Measurements from ENCODE around the gene CBX7. TPM values are rescaled to one million over a fixed set of nuclear protein-coding genes. Genes with fewer than 3 reads are reported as not detected.

Gene CBX7
- total and polyA plus RNA-seq, 2 experiments from 2014 or later = 2.5 to 10.4 TPM

- Histone ChIP-seq H3K27me3 (replicated peaks; ENCODE audit: insufficient read depth) (no peaks in the 10 kb centered on the region), H3K4me2 (ENCODE audit: unreplicated experiment) (peak overlapping the region; percentile 8), H3K9me2 (ENCODE audit: insufficient read depth) (no peaks in the 10 kb centered on the region), H2AFZ (no peak overlapping the region), H3F3A (ENCODE audit: insufficient read depth) (peaks cover 23% of the 10 kb centered on the region), H3K4me1 (ENCODE audit: insufficient read depth) (peaks cover 48% of the 10 kb centered on the region), H3K79me2 (ENCODE audit: insufficient read depth) (no peaks in the 10 kb centered on the region), H3K9me3 (ENCODE audit: low read depth) (no peaks in the 10 kb centered on the region), H3K27ac (peak overlapping the region; percentile 11; the same call in 1 of the 2 replicates), H4K20me1 (ENCODE audit: insufficient read depth) (no peaks in the 10 kb centered on the region), H3K9ac (no peak overlapping the region), H3K4me3 (no peak overlapping the region), H3K36me3 (ENCODE audit: low read depth) (no peaks in the 10 kb centered on the region)
- in situ Hi-C loops (cut with MboI) = loop anchor here (5.0 kb wide), 1 partner anchor 129 kb away; no protein-coding TSS in a partner anchor
- peak; percentile 76 for DNase-seq
- TF ChIP-seq EZH2phosphoT487 (IDR thresholded peaks at IDR 0.05; ENCODE audit: insufficient read depth, low read depth) (no peak), EZH2 (IDR thresholded peaks at IDR 0.05; ENCODE audit: insufficient read depth, poor library complexity, severe bottlenecking) (no peak)
- WGBS, 2 experiments (ENCODE audit: low coverage in 1 of 2, low lambda C conversion rate in 2 of 2, missing lambda C conversion rate in 2 of 2) = 74 to 75% methylated on average over 19 of the region's 19 CpGs
Observed at GRCh38 chr22:39178206-39179111, 26.0 kb upstream of the CBX7 start.

- H4K20me1 ChIP-seq (ENCODE audit: insufficient read depth) = no peaks in the 10 kb centered on the region
- H2AFZ ChIP-seq = no peak overlapping the region
- no peaks in the 10 kb centered on the region for H3K9me2 ChIP-seq (ENCODE audit: insufficient read depth)
- H3K9me3 ChIP-seq (ENCODE audit: low read depth) = no peaks in the 10 kb centered on the region
- in situ Hi-C loops (cut with MboI) = loop anchor here (5.0 kb wide), 1 partner anchor 130 kb away; no protein-coding TSS in a partner anchor
- H3K4me2 ChIP-seq (ENCODE audit: unreplicated experiment) = no peak overlapping the region
- H3K4me1 ChIP-seq (ENCODE audit: insufficient read depth) = peaks cover 48% of the 10 kb centered on the region
- H3F3A ChIP-seq (ENCODE audit: insufficient read depth) = peaks cover 23% of the 10 kb centered on the region
- WGBS, 2 experiments (ENCODE audit: low coverage in 1 of 2, low lambda C conversion rate in 2 of 2, missing lambda C conversion rate in 2 of 2) = 90 to 93% methylated on average over 9 of the region's 9 CpGs
- H3K27ac ChIP-seq = 0 out of 2 replicates have a peak overlapping the region, but pooled peaks have one; percentile 7
- H3K36me3 ChIP-seq (ENCODE audit: low read depth) = no peaks in the 10 kb centered on the region
- no peak overlapping the region for H3K4me3 ChIP-seq
- no peak for DNase-seq
- no peak overlapping the region for H3K9ac ChIP-seq
- H3K27me3 ChIP-seq (replicated peaks; ENCODE audit: insufficient read depth) = no peaks in the 10 kb centered on the region
- no peaks in the 10 kb centered on the region for H3K79me2 ChIP-seq (ENCODE audit: insufficient read depth)
- TF ChIP-seq EZH2phosphoT487 (IDR thresholded peaks at IDR 0.05; ENCODE audit: insufficient read depth, low read depth) (no peak), EZH2 (IDR thresholded peaks at IDR 0.05; ENCODE audit: insufficient read depth, poor library complexity, severe bottlenecking) (no peak)
Observed at GRCh38 chr22:39177791-39178190, 25.3 kb upstream of the CBX7 start.

GRCh38 chr22:39177456-39177775, 24.9 kb upstream of the CBX7 start:
- DNase-seq = peak; percentile 19
- H2AFZ ChIP-seq = no peak overlapping the region
- H3K4me3 ChIP-seq = no peak overlapping the region
- no peak overlapping the region for H3K27ac ChIP-seq
- H3F3A ChIP-seq (ENCODE audit: insufficient read depth) = peaks cover 23% of the 10 kb centered on the region
- H3K4me2 ChIP-seq (ENCODE audit: unreplicated experiment) = no peak overlapping the region
- H3K27me3 ChIP-seq (replicated peaks; ENCODE audit: insufficient read depth) = no peaks in the 10 kb centered on the region
- in situ Hi-C loops (cut with MboI) = loop anchor here (5.0 kb wide), 1 partner anchor 130 kb away; no protein-coding TSS in a partner anchor
- no peak overlapping the region for H3K9ac ChIP-seq
- no peaks in the 10 kb centered on the region for H4K20me1 ChIP-seq (ENCODE audit: insufficient read depth)
- TF ChIP-seq EZH2phosphoT487 (IDR thresholded peaks at IDR 0.05; ENCODE audit: insufficient read depth, low read depth) = no peak
- no peak for TF ChIP-seq EZH2 (IDR thresholded peaks at IDR 0.05; ENCODE audit: insufficient read depth, poor library complexity, severe bottlenecking)
- no peaks in the 10 kb centered on the region for H3K79me2 ChIP-seq (ENCODE audit: insufficient read depth)
- H3K9me3 ChIP-seq (ENCODE audit: low read depth) = no peaks in the 10 kb centered on the region
- peaks cover 48% of the 10 kb centered on the region for H3K4me1 ChIP-seq (ENCODE audit: insufficient read depth)
- no peaks in the 10 kb centered on the region for H3K9me2 ChIP-seq (ENCODE audit: insufficient read depth)
- no peaks in the 10 kb centered on the region for H3K36me3 ChIP-seq (ENCODE audit: low read depth)
- WGBS, 2 experiments (ENCODE audit: low coverage in 1 of 2, low lambda C conversion rate in 2 of 2, missing lambda C conversion rate in 2 of 2) = 61% methylated on average over 2 of the region's 2 CpGs

GRCh38 chr22:39176714-39177455, 24.4 kb upstream of the CBX7 start:
- TF ChIP-seq EZH2phosphoT487 (IDR thresholded peaks at IDR 0.05; ENCODE audit: insufficient read depth, low read depth) = no peak
- no peak for TF ChIP-seq EZH2 (IDR thresholded peaks at IDR 0.05; ENCODE audit: insufficient read depth, poor library complexity, severe bottlenecking)
- H3K27me3 ChIP-seq (replicated peaks; ENCODE audit: insufficient read depth) = no peaks in the 10 kb centered on the region
- no peak overlapping the region for H3K9ac ChIP-seq
- DNase-seq = peak; percentile 27
- H3K4me3 ChIP-seq = no peak overlapping the region
- H3K27ac ChIP-seq = no peak overlapping the region
- no peak overlapping the region for H2AFZ ChIP-seq
- WGBS, 2 experiments (ENCODE audit: low coverage in 1 of 2, low lambda C conversion rate in 2 of 2, missing lambda C conversion rate in 2 of 2) = 71 to 91% methylated on average over 10 to 14 of the region's 14 CpGs
- no peak overlapping the region for H3K4me2 ChIP-seq (ENCODE audit: unreplicated experiment)
- peaks cover 48% of the 10 kb centered on the region for H3K4me1 ChIP-seq (ENCODE audit: insufficient read depth)
- peaks cover 23% of the 10 kb centered on the region for H3F3A ChIP-seq (ENCODE audit: insufficient read depth)
- H3K9me2 ChIP-seq (ENCODE audit: insufficient read depth) = no peaks in the 10 kb centered on the region
- H3K36me3 ChIP-seq (ENCODE audit: low read depth) = no peaks in the 10 kb centered on the region
- no peaks in the 10 kb centered on the region for H4K20me1 ChIP-seq (ENCODE audit: insufficient read depth)
- no peaks in the 10 kb centered on the region for H3K79me2 ChIP-seq (ENCODE audit: insufficient read depth)
- in situ Hi-C loops (cut with MboI) = loop anchor here (5.0 kb wide), 1 partner anchor 130 kb away; no protein-coding TSS in a partner anchor
- no peaks in the 10 kb centered on the region for H3K9me3 ChIP-seq (ENCODE audit: low read depth)
